ENCODE results near the gene TUFM. TPM values are rescaled to one million over a fixed set of nuclear protein-coding genes. Genes with fewer than 3 reads are reported as not detected.

TUFM gene
- total and polyA plus RNA-seq, 2 of the 8 experiments (the other 6 are each of a cell fraction or from before 2014, with no cell fraction given), result 216 to 249 TPM

DNA sequence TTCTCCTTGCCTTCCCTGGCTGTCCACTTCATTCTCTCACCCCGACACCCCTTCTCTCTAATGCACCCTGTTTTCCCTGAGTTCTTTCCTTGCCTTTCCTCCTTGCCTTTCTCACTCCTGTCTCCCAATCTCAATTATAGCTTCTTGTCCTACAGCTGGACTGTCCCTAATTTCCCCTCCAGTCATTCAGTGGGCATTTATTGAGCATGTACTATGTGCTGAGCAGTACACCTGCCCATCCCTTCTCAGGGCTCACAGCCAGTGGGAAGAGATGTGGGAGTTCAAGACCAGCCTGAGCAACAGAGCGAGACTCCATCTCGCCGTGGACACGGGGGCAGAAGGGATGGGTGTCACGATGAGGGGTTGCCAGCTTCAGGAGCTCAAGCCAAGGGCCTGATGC, 37.9 kb upstream of the TUFM start:
- no peak overlapping the region for H3K18ac ChIP-seq (ENCODE audit: extremely low read depth, low read length)
- H3K4me3 ChIP-seq (ENCODE audit: extremely low read depth in 1 of 4, insufficient read depth in 2 of 4, low read depth in 3 of 4, low read length in 4 of 4), result no peak overlapping the region
- peak overlapping the region; percentile 49 for H3K4ac ChIP-seq (replicated peaks; ENCODE audit: insufficient read length, low read depth, low read length)
- H2AK5ac ChIP-seq (ENCODE audit: low read depth, low read length), result peak overlapping the region; percentile 72; the same call in 1 of the 2 replicates
- peak overlapping the region; percentile 26; the same call in 1 of the 2 replicates for H2BK5ac ChIP-seq (ENCODE audit: low read depth, low read length)
- H4K20me1 ChIP-seq (replicated peaks in 1 of 2; ENCODE audit: control insufficient read depth in 1 of 2, insufficient read depth in 2 of 2, low read length in 2 of 2), result no peaks in the 10 kb centered on the region
- no peak overlapping the region for H2BK120ac ChIP-seq (replicated peaks; ENCODE audit: low read depth, low read length)
- no peak overlapping the region for H4K8ac ChIP-seq (ENCODE audit: extremely low read depth, insufficient read depth, low read length)
- CTCF ChIA-PET (ENCODE audit: partially characterized antibody), result interaction anchor here (0.9 to 5.3 kb wide), 4 partner anchors 10 to 93 kb away, joined by 3 to 32 read pairs (median 6); no protein-coding TSS in a partner anchor
- H3K27ac ChIP-seq (ENCODE audit: low read depth, low read length), result no peak overlapping the region
- 92% methylated on average over 6 of the region's 6 CpGs; no CpG with 5 or more reads in 1 of the 2 experiments for WGBS, 2 experiments (ENCODE audit: extremely low coverage in 1 of 2, insufficient coverage in 1 of 2, insufficient read length in 1 of 2, insufficient replicate concordance in 2 of 2, low coverage in 1 of 2, low lambda C conversion rate in 2 of 2, missing lambda C conversion rate in 1 of 2)
- no peak overlapping the region for H2AFZ ChIP-seq (ENCODE audit: low read length)
- H3K14ac ChIP-seq (ENCODE audit: insufficient read length), result no peak overlapping the region
- no peak overlapping the region for H4K91ac ChIP-seq (replicated peaks; ENCODE audit: insufficient read length, low read length)
- POLR2A ChIA-PET (ENCODE audit: partially characterized antibody), result interaction anchor here (0.6 to 2.2 kb wide), 11 partner anchors 9 to 60 kb away, joined by 3 to 12 read pairs (median 3); partner anchors contain the start of gene SH2B1
- H3K27me3 ChIP-seq (replicated peaks in 1 of 4; ENCODE audit: control insufficient read depth in 3 of 4, extremely low read depth in 1 of 4, insufficient read depth in 3 of 4, low read length in 3 of 4), result peaks cover 0 to 8% (median 7%) of the 10 kb centered on the region in 4 experiments; a peak in 2 of 7 replicates
- peak overlapping the region; percentile 62 for H2BK12ac ChIP-seq (ENCODE audit: low read depth, low read length)
- no peak overlapping the region for H3K56ac ChIP-seq (replicated peaks; ENCODE audit: insufficient read length, low read depth, low read length)
- no peaks in the 10 kb centered on the region for H3K9me3 ChIP-seq (ENCODE audit: insufficient read depth in 2 of 2, low read depth in 1 of 2, low read length in 1 of 2)
- H3K79me2 ChIP-seq (ENCODE audit: control insufficient read depth in 1 of 2, insufficient read depth in 2 of 2, low read length in 2 of 2), result no peaks in the 10 kb centered on the region
- peak overlapping the region; percentile 55; the same call in 1 of the 2 replicates for H2BK20ac ChIP-seq (ENCODE audit: low read length)
- peaks cover 13% of the 10 kb centered on the region for H3K23me2 ChIP-seq (ENCODE audit: low read depth, low read length)
- peak overlapping the region in 1 of 2 experiments; percentile 4; a peak in 1 of 4 replicates for H3K4me2 ChIP-seq (ENCODE audit: insufficient read depth in 1 of 2, low read depth in 2 of 2, low read length in 2 of 2)
- FAIRE-seq (no peak), DNase-seq (ENCODE audit: low read depth in 1 of 2, low spot score in 2 of 2) (no peak)
- no peak overlapping the region for H3K9ac ChIP-seq (replicated peaks in 1 of 4; ENCODE audit: extremely low read depth in 1 of 4, low read depth in 3 of 4, low read length in 3 of 4)
- peak overlapping the region; percentile 97; the same call in 1 of the 2 replicates for H2BK15ac ChIP-seq (ENCODE audit: low read length)
- no peak overlapping the region for H4K5ac ChIP-seq (ENCODE audit: insufficient read length, low read depth, low read length)
- no peak for TF ChIP-seq CTBP2 (IDR thresholded peaks at IDR 0.05; ENCODE audit: borderline replicate concordance, insufficient read depth, insufficient read length, low read length)
- TF ChIP-seq TBP (IDR thresholded peaks at IDR 0.05; ENCODE audit: low read depth, low read length), result no peak
- no peak for TF ChIP-seq NRF1 (IDR thresholded peaks at IDR 0.05; ENCODE audit: low read depth, low read length)
- TF ChIP-seq HDAC6 (IDR thresholded peaks at IDR 0.05; ENCODE audit: low read depth, low read length), result no peak
- no peak overlapping the region for H3K23ac ChIP-seq (ENCODE audit: insufficient read length)
- no peaks in the 10 kb centered on the region for H3K79me1 ChIP-seq (ENCODE audit: low read depth, low read length)
- H3K36me3 ChIP-seq (ENCODE audit: control insufficient read depth in 2 of 4, insufficient read depth in 4 of 4, low read length in 3 of 4), result no peaks in the 10 kb centered on the region
- peaks cover 0 to 24% (median 19%) of the 10 kb centered on the region in 4 experiments; a peak in 6 of 7 replicates for H3K4me1 ChIP-seq (replicated peaks in 1 of 4; ENCODE audit: control insufficient read depth in 3 of 4, insufficient read depth in 4 of 4, low read length in 3 of 4)

Data from H1 (cell line).